Common myeloid progenitor, CD34-positive (primary cell): Measurements from ENCODE around the gene LRRC4C.

Experiments used
- CTCF ChIA-PET: fragments of 350-600 bp; sonication (Branson Sonifier 250); formaldehyde crosslinking; loops from one replicate; lab custom pipeline; 2021; ENCODE audit warnings: antibody characterized with exemption; lab: Charles Lee
- POLR2A ChIA-PET: fragments of 350-600 bp; sonication (Branson Sonifier 250); formaldehyde crosslinking; loops from one replicate; lab custom pipeline; 2021; ENCODE audit warnings: antibody characterized with exemption; lab: Charles Lee
- DNase-seq, 3 donors: peaks; one replicate each; pipeline versions ENCODE4 v3.0.0 to v3.0.0-alpha.2; 2013
- H3K27ac ChIP-seq, 2 experiments: 1 replicate in 1 of 2; 2 replicates in 1 of 2; pipeline ENCODE4 v1.7.0; 2013; ENCODE audit warnings: inconsistent platforms in 2 of 2, low read length in 2 of 2, mild to moderate bottlenecking in 2 of 2, low read depth in 1 of 2, moderate library complexity in 1 of 2; ENCODE audit not compliant: severe bottlenecking in 2 of 2, insufficient read depth in 1 of 2, poor library complexity in 1 of 2
- H3K27me3 ChIP-seq, 5 experiments: replicated peaks in 2 of 5; 1 replicate in 3 of 5; 2 replicates in 2 of 5; pipeline versions ENCODE4 v1.6.1 to v1.7.0; 2013; ENCODE audit warnings: low read length in 4 of 5, mild to moderate bottlenecking in 2 of 5, moderate library complexity in 2 of 5, inconsistent platforms in 1 of 5; ENCODE audit not compliant: insufficient read depth in 5 of 5, control insufficient read depth in 4 of 5
- H3K36me3 ChIP-seq, 4 experiments: 1 replicate in 2 of 4; 2 replicates in 2 of 4; pipeline versions ENCODE4 v1.6.1 to v1.7.0; 2013; ENCODE audit warnings: low read length in 3 of 4, control low read depth in 1 of 4, mild to moderate bottlenecking in 1 of 4; ENCODE audit not compliant: control insufficient read depth in 4 of 4, insufficient read depth in 4 of 4
- H3K4me1 ChIP-seq, 4 experiments: 1 replicate in 3 of 4; 2 replicates in 1 of 4; pipeline versions ENCODE4 v1.6.1 to v1.7.1; 2013; ENCODE audit warnings: low read length in 3 of 4, mild to moderate bottlenecking in 3 of 4, control low read depth in 1 of 4, inconsistent platforms in 1 of 4, moderate library complexity in 1 of 4; ENCODE audit not compliant: control insufficient read depth in 4 of 4, insufficient read depth in 4 of 4; ENCODE audit errors: control extremely low read depth in 1 of 4
- H3K4me3 ChIP-seq, 7 experiments: 1 replicate in 4 of 7; 2 replicates in 3 of 7; pipeline versions ENCODE4 v1.5.1 to v1.7.0; 2013; ENCODE audit warnings: mild to moderate bottlenecking in 7 of 7, low read length in 6 of 7, moderate library complexity in 6 of 7, inconsistent platforms in 2 of 7, low read depth in 2 of 7, control low read depth in 1 of 7; ENCODE audit not compliant: insufficient read depth in 4 of 7, control insufficient read depth in 1 of 7; ENCODE audit errors: extremely low read depth in 1 of 7
- H3K9me3 ChIP-seq, 5 experiments: 1 replicate in 4 of 5; 2 replicates in 1 of 5; pipeline versions ENCODE4 v1.6.1 to v1.7.1; 2013; ENCODE audit warnings: low read length in 4 of 5, mild to moderate bottlenecking in 2 of 5, inconsistent platforms in 1 of 5, low read depth in 1 of 5, moderate library complexity in 1 of 5; ENCODE audit not compliant: control insufficient read depth in 4 of 5, insufficient read depth in 2 of 5; ENCODE audit errors: control extremely low read depth in 1 of 5
- WGBS: methylation state at CpG from one replicate; pipeline ENCODE4 v1.1.5; 2013; ENCODE audit not compliant: insufficient coverage; 5-methylcytosine and 5-hydroxymethylcytosine counted together

Gene LRRC4C

DNA sequence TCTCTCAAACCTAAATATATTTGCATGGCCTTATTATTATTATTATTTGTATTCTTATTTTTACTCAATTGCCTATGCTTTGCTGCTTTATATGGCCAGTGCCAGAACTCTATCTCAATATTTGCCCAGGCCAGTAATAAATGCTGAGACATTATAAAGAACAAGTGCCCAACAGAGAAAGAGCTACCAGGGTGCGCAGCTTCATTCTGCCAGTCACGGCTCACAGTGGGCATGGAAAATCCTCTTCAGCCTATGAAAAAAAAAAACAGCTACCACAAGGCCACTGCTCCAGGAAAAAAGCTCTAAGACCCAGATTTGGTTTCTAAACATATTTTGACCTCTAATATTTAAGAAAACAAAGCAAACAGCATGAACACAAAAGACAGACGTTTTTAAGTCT lies 1223.6 kb downstream of the LRRC4C start:
- POLR2A ChIA-PET = no interaction called here
- WGBS = 92% methylated on average over 3 of the region's 3 CpGs
- Histone ChIP-seq H3K27ac (no peak overlapping the region), H3K4me1 (no peaks in the 10 kb centered on the region), H3K27me3 (peaks cover 0 to 2% (median 0%) of the 10 kb centered on the region in 5 experiments), H3K4me3 (no peak overlapping the region), H3K9me3 (no peaks in the 10 kb centered on the region), H3K36me3 (no peaks in the 10 kb centered on the region)
- DNase-seq = no peak
- CTCF ChIA-PET = interaction anchor here (1.0 kb wide), 1 partner anchor 8 kb away, joined by 3 read pairs; no protein-coding TSS in a partner anchor

DNA sequence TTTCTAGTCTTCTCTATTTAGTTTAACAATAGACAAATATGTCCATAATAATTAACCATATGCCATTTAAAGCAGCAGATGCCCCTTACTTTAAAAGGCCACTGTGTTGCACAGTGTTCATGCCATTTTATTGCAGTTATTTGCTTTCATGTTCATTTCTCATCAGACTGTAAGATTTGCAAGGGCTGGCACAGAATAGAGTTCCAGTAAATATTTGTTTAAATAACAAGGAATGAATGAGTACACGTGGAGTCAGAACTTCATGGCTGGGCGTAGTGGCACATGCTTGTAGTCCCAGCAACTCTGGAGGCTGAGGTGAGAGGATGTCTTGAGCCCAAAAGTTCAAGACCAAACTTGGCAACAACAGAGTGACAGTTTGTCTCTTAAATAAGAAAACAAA lies 1228.6 kb downstream of the LRRC4C start:
- Histone ChIP-seq H3K27me3 (peaks cover 0 to 2% (median 0%) of the 10 kb centered on the region in 5 experiments), H3K9me3 (no peaks in the 10 kb centered on the region), H3K27ac (no peak overlapping the region), H3K4me3 (no peak overlapping the region), H3K36me3 (no peaks in the 10 kb centered on the region), H3K4me1 (no peaks in the 10 kb centered on the region)
- ChIA-PET CTCF (no interaction called here), POLR2A (no interaction called here)
- 96% methylated on average over 2 of the region's 2 CpGs for WGBS
- no peak for DNase-seq

DNA sequence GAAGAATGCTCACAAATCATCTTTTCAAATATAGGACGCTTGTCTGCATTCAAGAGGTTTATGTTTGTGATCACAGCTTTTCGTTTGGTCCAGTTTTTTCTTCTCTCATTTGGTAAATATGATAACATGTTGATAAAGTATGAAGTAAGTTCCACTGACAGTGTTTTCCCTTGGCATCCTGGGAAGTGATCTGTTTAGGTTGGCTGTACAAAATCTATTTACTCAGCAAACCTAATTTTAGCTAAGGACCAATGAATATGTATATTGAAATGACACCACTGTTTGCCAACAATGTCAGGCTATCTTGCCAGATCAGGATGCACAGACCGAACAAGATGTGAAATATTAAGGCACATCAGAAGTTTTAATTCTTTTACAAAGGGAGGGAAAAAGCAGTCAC lies 1230.8 kb downstream of the LRRC4C start:
- Histone ChIP-seq H3K9me3 (no peaks in the 10 kb centered on the region), H3K4me1 (no peaks in the 10 kb centered on the region), H3K36me3 (no peaks in the 10 kb centered on the region), H3K27me3 (no peaks in the 10 kb centered on the region), H3K27ac (no peak overlapping the region), H3K4me3 (no peak overlapping the region)
- no peak for DNase-seq
- ChIA-PET POLR2A (no interaction called here), CTCF (no interaction called here)
- no CpG with 5 or more reads among the region's 3 CpGs for WGBS

DNA sequence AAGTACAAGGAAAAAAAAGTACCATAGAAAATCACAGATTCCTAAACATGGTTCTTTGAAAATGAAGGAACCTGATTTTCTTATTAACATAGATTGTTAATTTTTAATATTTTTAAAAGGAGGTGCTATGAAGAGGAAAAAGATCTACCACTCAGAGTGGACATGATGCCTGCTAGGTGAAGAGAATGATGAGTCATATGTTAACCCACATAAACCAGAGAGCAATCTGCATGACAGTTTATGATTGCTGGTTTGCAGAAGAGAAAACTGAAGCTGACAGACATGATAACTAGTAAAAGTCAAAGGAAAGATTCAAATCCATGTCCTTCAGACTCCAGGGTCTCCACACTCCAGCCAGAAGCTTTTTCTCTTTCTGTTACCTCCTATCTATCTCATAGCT lies 1231.7 kb downstream of the LRRC4C start:
- Histone ChIP-seq H3K4me3 (no peak overlapping the region), H3K9me3 (no peaks in the 10 kb centered on the region), H3K4me1 (no peaks in the 10 kb centered on the region), H3K36me3 (no peaks in the 10 kb centered on the region), H3K27me3 (no peaks in the 10 kb centered on the region), H3K27ac (no peak overlapping the region)
- ChIA-PET CTCF (interaction anchor here (0.8 kb wide), 1 partner anchor 9 kb away, joined by 3 read pairs; no protein-coding TSS in a partner anchor), POLR2A (no interaction called here)
- peak in 2 of 3 donors; percentile 0 to 6 for DNase-seq

DNA sequence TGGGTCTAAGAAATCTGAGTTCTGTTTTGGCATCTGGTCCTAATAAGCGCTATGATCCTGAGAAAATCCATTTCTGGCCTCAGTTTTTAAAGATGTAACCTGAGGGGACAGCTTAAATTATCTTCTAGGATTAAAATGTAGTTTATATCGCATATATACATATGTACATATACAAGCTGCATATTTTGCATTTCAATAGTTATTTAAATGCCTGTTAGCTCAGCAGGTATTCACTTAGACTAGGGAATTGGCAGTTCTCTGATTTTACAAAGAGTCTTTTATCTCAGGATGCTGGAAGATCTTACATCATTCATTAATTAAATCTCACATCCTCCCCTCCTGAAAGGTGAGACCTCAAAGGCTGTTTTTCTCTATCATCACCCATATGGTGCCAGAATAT lies 1232.8 kb downstream of the LRRC4C start:
- H3K27ac ChIP-seq = no peak overlapping the region
- ChIA-PET CTCF (no interaction called here), POLR2A (no interaction called here)
- no peak overlapping the region for H3K4me3 ChIP-seq
- H3K9me3 ChIP-seq = no peaks in the 10 kb centered on the region
- DNase-seq = no peak
- H3K27me3 ChIP-seq = no peaks in the 10 kb centered on the region
- no peaks in the 10 kb centered on the region for H3K36me3 ChIP-seq
- no CpG with 5 or more reads among the region's 2 CpGs for WGBS
- H3K4me1 ChIP-seq = no peaks in the 10 kb centered on the region

DNA sequence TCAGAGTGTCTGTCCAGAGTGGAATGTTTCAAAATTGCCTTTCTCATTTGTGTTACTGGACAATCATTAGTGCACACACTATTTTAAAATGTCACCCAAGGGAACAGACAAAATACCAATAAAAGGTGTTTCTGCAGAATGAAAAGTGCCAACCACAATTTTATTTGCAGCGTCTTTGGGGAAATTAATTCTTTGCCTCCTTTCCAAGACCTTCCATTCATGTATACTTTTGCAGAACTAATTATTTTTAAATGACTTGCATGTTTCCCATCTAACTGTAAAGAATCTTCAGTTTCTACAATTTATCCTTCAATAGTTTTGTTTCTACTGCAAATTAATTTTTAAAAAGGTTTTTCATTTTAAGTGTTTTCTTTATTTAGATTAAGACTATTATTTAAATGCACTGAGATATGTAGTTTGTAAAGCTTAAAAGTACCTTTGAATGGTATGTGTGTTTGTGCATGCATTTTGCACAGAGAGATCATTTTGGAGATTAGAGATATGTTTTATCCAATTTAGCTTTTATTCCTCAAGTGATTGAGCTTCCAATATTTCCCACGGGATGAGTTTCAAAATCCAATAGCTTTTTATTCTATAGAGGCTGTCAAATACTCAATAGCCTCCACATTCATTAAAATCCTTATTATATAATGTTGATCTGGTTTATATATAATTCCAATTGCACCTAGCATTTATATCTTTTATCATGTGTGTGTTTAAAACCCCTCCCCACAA lies 1235.7 kb downstream of the LRRC4C start:
- CTCF ChIA-PET = no interaction called here
- POLR2A ChIA-PET = no interaction called here

DNA sequence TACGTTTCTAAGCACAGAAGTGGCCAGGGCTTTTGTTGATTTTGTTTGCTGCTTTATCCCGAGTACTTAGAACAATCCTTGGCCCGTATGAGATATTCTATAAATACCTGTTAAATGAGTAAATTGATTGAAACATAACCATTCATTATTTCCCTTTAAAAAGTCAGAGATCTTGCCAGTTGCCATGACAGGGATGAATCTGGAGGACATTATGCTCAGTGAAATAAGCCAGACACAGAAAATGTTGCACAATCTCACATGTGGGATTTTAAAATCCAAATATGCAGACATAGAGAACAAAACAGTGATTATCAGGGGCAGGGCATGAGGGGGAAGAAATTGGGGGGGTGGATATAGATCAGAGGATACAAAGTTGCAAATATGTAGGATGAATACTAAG lies 1240.1 kb downstream of the LRRC4C start:
- no peak for DNase-seq
- H3K4me3 ChIP-seq = no peak overlapping the region
- no peaks in the 10 kb centered on the region for H3K4me1 ChIP-seq
- WGBS = no CpG with 5 or more reads among the region's 3 CpGs
- no peaks in the 10 kb centered on the region for H3K36me3 ChIP-seq
- H3K27me3 ChIP-seq = no peaks in the 10 kb centered on the region
- CTCF ChIA-PET = no interaction called here
- no peak overlapping the region for H3K27ac ChIP-seq
- H3K9me3 ChIP-seq = no peaks in the 10 kb centered on the region
- POLR2A ChIA-PET = no interaction called here

More for the DNA sequence above, 1235.7 kb downstream of the LRRC4C start:
- DNase-seq = no peak
- no peak overlapping the region for H3K4me3 ChIP-seq
- H3K27ac ChIP-seq = no peak overlapping the region
- WGBS = no CpG with 5 or more reads among the region's 2 CpGs
- no peaks in the 10 kb centered on the region for H3K4me1 ChIP-seq
- H3K36me3 ChIP-seq = no peaks in the 10 kb centered on the region
- H3K27me3 ChIP-seq = no peaks in the 10 kb centered on the region
- H3K9me3 ChIP-seq = no peaks in the 10 kb centered on the region
